HG03060 (cell line): ENCODE measurements around the gene KARS1.

Experiments
- ATAC-seq: cut with Tn5 transposase; IDR thresholded peaks from one replicate; pipeline ENCODE4 v1.9.1; 2021; ENCODE audit warnings: low read depth, moderate number of reproducible peaks; ENCODE audit not compliant: unreplicated experiment

KARS1 gene

GRCh38 chr16:75647492-75648264, at the start of gene KARS1, which contains the start of gene TERF2IP:
Gene KARS1, minus strand, starts transcription at chr16:75647665. Its CDS starts 26 bp downstream, at chr16:75647639.
Gene TERF2IP, plus strand, starts transcription at chr16:75647773. Its CDS starts 110 bp downstream, at chr16:75647883.
- ATAC-seq: peak; percentile 76

DNA sequence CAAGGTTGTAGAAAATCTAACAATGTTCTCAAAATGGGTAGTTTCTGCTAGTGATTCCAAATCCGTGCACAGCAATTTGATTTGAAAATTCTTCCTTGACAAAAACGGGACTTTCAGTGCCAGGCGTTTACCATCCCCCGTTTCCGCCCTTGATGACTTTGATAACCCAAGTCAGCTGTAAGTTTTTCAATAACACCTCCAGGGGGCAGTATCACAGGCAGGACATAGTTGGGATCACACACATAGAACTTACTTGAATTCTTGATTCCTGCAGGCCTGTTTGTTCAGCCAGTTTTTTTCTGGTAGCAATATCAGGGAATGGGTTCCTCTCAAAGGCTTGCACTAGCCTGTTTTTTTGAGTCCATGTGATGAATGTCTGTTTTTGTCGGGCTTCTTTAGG, 48.2 kb upstream of the KARS1 start:
- ATAC-seq: no peak

- no peak for ATAC-seq
These were observed 39.9 kb upstream of the KARS1 start for GRCh38 chr16:75687361-75687760.

- ATAC-seq: no peak
These were observed 34.8 kb upstream of the KARS1 start for GRCh38 chr16:75682308-75682707.

- no peak for ATAC-seq
These were observed 31.9 kb upstream of the KARS1 start for GRCh38 chr16:75679366-75679765.

DNA sequence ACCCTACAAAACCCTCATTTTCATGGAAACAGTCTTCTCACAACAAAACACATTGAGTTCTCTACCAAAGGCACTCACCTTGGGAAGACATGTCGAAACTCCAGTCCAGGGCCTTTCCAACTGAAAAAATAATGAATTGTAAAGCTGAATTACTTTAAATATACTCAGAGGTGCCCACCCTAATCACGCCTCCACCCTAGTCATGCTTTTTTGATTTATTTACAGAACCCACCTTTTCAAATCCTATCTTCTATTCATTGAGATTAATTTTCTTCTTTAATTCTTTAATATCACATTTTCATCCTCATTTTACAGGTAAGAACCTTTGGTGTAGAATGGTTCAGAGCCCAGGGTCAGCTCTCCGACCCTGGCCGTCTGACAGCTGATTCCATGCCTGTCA, 29.4 kb upstream of the KARS1 start, which contains the start of gene CPHXL2:
CPHXL2 (minus strand) TSS at position 101 of the 400 bp plus-strand sequence; CDS start at position 91, 10 bp downstream.
- ATAC-seq: no peak

GRCh38 chr16:75667503-75667902, 20.0 kb upstream of the KARS1 start:
- no peak for ATAC-seq

- ATAC-seq: no peak
These were observed 13.3 kb upstream of the KARS1 start for GRCh38 chr16:75660726-75661302.

DNA sequence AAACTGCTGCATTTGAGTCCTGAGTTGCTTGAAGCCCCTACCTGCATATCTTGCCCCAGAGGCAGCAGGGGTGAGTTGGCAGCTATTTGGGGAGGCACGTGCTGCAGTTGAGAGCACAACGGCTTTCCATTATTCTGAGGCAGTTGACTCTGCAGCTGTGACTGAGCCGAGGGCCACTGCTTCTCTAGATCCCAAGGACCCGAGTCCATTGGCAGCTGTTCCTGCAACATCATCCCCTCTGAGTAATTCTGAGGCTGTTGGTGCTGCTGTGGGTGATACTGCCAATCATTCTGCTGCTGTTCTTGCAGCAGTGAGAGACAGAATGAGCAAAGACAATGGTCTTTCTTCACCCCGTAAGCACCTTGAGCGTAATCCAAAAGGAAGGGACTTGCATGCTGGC, 12.9 kb upstream of the KARS1 start:
- no peak for ATAC-seq

GRCh38 chr16:75658175-75658574, 10.7 kb upstream of the KARS1 start:
- no peak for ATAC-seq

DNA sequence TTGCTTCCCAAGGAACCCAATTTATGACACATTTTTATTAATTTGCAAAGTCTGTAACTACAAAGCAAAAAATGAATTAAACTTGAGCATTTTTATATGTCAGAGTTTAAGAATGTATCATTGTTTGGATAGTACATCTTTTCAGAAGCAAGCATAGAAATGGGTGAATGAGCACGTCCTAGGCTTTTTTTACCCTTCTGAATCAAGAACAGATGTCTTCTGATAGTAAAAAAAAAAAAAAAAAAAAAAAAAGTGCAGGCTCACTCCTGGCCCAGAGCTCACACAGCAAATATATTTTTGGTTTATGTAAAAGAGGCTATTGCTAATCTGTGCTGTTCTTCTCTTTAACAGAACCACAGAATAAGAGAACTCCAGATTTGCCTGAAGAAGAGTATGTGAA, 6.5 kb upstream of the KARS1 start:
- no peak for ATAC-seq

- ATAC-seq: peak; percentile 20
These were observed 1.0 kb upstream of the KARS1 start for GRCh38 chr16:75648265-75649076.

GRCh38 chr16:75647112-75647491, 363 bp downstream of the KARS1 start:
- ATAC-seq: peak; percentile 5

DNA sequence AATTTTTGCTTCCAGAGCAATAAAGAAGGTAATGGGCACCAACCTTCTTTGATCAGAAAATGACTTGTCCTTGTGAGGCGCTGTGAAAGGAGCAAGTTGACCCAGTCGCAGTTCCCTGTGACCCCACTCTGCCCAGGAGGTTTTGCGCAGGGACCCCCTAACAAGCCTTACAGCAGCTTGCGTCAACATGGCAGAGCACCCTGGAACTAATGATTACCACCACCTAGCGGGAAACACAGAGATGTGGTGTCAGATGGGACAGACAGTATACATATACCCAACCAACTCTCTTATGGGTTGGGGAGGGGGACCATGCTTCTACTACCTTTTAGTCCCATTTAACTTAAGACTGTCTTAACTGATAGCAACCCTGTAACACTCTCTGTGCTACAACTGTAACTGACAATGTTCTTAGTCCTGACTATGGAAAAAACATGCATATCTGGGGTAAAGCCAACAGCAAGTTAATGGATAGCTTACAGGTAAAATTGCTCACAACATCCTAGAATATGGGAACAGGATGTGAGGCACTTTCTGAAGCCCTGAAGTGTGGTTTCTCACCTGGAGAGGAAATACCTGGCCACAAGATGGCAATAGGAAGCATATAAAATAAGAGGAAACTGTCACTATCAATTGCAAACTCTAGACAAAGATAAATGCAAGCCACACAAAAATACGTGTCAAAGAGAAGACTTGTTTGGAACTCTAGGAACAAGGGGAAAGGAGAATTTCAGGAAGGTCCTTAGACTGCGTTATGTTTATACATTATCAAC, 3.0 kb downstream of the KARS1 start:
- no peak for ATAC-seq

GRCh38 chr16:75640598-75640997, 6.9 kb downstream of the KARS1 start:
- ATAC-seq: no peak

DNA sequence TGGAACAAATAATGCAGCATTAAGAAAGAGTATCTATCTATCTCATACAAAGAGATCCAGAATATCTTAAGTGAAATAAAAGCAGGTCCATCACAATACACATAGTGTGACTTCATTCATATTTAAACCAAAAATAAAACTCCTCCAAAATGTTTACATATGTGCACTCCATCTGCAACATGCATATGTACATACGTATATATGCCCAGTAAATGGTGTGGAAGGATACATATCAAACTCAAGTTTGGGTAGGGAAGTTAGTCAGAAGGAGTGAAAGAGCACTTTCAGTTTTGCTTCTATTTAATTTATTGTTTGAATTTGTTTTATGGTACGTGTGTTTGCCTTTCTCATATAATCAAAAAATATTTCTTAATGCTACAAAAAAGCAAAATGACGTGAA, 12.4 kb downstream of the KARS1 start:
- no peak for ATAC-seq

DNA sequence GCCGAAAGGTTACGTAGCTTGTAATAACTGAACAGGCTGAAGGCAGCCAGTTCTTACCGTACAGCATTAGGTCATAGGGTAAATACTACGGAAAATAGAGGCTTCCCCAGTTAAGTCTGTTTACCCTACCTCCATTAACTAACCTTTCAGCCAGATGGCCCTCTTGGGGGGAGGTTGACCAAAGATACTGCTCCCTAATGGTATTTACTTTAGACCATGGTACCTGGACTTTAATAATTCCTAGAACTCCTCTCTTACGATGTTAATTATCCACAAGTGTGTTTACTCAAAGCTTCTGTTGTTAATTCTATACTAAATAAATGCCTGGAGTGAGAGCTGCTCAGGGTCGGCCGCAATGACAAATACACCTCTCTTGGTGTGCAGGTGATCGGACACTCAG, 14.6 kb downstream of the KARS1 start:
- ATAC-seq: no peak

DNA sequence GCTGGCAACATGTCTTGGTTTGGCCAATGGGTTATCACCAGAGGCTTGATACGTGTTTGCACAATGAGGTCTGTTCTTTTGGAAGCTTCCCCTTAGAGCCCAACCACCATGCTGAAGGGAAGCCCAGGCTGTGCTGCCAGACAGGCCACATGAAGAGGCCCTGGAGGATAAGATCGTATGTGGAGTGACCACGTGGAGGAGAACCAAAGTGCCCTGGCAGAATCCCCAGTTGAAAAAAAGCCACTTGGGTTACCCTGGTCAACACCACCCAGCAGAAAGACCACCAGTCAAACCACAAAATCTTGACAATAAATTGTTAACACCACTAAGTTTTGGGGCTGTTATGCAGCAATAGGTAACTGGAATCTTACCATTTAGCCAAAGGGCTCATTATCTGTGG, 17.4 kb downstream of the KARS1 start:
- no peak for ATAC-seq

DNA sequence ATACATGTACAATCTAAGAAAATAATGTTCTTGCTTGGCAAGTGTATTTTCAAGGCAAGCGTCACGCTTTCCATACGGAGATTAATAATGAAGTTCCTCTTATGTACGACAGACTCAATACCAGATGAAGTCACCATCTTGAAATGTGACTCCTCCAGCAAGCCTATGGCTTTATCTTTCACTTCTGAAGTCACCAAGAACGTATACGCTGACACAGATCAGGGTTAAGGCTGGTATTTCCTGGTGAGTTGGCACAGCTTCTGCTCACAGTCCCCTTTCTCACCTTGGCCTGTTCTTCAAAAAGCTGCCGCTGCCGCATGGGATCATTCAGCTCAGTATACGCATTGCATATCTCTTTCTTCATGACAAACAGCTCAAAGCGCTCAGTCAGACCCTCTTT, 18.3 kb downstream of the KARS1 start:
- no peak for ATAC-seq

DNA sequence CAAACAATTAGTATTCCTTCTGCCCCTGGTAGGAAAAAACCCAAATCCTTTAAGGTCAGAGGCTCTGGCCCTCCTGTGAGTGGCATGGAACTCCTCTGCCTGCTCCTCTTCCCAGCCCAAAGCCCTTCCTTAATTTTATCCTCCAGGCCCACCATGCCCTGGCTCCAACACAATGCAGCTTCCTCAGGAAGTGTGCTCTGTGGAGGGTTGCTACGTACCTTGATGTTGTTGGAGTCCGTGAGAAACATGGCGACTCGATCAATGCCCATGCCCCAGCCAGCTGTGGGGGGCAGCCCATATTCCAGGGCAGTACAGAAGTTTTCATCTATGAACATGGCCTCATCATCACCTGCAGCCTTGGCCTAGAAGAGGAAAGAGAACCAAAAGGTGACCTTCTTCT, 19.1 kb downstream of the KARS1 start:
- ATAC-seq: no peak

- ATAC-seq: no peak
These were observed 19.6 kb downstream of the KARS1 start for GRCh38 chr16:75627851-75628250.
